Stimulated activated CD8-positive, alpha-beta memory T cell treated with anti-CD3 and anti-CD28 coated beads, Interleukin-2, amount 100 ng/mL, for 1 hour (primary cell): ENCODE results near the gene FOXI3.
"Not testable (repeated sequence)": the region's sequence is repeated elsewhere in the genome, so short reads cannot be mapped to it uniquely, and the experiment has no call there.

Experiments used
- DNase-seq, 2 donors: peaks; one replicate each; pipeline ENCODE4 v3.0.0-alpha.2; 2020; ENCODE audit warnings: low read depth in 2 of 2

The FOXI3 gene

GRCh38 chr2:88442061-88442460 is 10.4 kb downstream of the FOXI3 start:
- no peak for DNase-seq

- DNase-seq: no peak
Measured at GRCh38 chr2:88437010-88437409, 15.5 kb downstream of the FOXI3 start.

GRCh38 chr2:88429929-88430328 is 22.6 kb downstream of the FOXI3 start:
- no peak for DNase-seq

- DNase-seq: no peak
Measured at GRCh38 chr2:88423733-88424132, 28.8 kb downstream of the FOXI3 start.

- DNase-seq: not testable (repeated sequence)
Measured at GRCh38 chr2:88419051-88419450, 33.4 kb downstream of the FOXI3 start.

GRCh38 chr2:88416016-88416663 is 36.4 kb downstream of the FOXI3 start:
- DNase-seq: no peak

DNA sequence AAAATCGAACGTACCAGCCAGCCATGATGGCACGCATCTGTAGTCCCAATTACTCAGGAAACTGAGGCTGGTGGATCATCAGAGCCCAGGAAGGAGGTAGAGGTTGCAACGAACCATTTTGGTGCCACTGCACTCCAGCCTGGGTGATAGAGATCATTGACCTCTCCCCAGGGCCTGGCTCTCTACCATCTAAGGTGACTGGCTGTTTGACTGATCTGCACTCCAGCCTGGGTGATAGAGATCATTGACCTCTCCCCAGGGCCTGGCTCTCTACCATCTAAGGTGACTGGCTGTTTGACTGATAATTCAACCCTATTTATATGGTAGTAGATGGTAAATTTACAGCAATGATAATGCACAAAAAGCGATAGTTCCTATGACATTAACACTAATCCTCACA is 43.6 kb downstream of the FOXI3 start:
- not testable (repeated sequence) for DNase-seq

- DNase-seq: no peak
Measured at GRCh38 chr2:88400037-88400767, 52.3 kb downstream of the FOXI3 start.

GRCh38 chr2:88398180-88398579 is 54.3 kb downstream of the FOXI3 start:
- DNase-seq: no peak
